ENCODE results near the gene PEX14. TPM values are rescaled to one million over a fixed set of nuclear protein-coding genes. Genes with fewer than 3 reads are reported as not detected.

PEX14 gene
- total and polyA plus RNA-seq, 2 donors (not counting 3 experiments of a cell fraction or from before 2014, with no cell fraction given), result 19.5 to 26.5 TPM

DNA sequence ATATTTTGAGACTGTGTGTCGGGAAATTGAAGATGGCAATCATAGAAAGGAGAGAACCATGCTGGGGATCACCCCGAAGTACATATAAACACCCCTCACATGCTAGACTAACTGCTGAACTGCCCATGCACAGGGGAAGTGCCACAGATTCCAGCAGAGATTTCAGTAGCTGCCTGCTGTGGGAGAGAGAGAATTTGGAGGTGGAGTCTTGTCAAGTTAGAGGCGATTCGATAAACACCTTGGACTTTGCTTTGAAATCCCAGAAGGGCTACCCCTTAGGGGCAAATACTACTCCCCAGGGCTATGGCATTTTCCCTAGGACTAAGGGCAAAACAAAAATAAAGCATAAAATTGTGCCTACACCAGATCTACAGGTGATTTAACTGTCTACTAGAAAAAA, 103.3 kb downstream of the PEX14 start:
- Histone ChIP-seq H4K20me1 (replicated peaks; ENCODE audit: control insufficient read depth, extremely low read depth, insufficient read depth, low read length) (no peaks in the 10 kb centered on the region), H2AFZ (ENCODE audit: low read depth, low read length) (no peak overlapping the region), H3K9me1 (replicated peaks; ENCODE audit: control insufficient read depth, extremely low read depth, insufficient read depth, low read length) (no peaks in the 10 kb centered on the region), H3K9me3 (replicated peaks; ENCODE audit: control insufficient read depth, insufficient read depth, low read length) (no peaks in the 10 kb centered on the region), H3K4me1 (ENCODE audit: control insufficient read depth, extremely low read depth, insufficient read depth, low read length) (peaks cover 11% of the 10 kb centered on the region), H3K27me3 (ENCODE audit: control insufficient read depth in 2 of 2, insufficient read depth in 2 of 2, low read length in 2 of 2) (no peaks in the 10 kb centered on the region), H3K4me2 (ENCODE audit: insufficient read depth, low read length) (no peak overlapping the region), H3K9ac (replicated peaks; ENCODE audit: extremely low read depth, insufficient read depth, low read length) (no peak overlapping the region), H3K79me2 (ENCODE audit: control insufficient read depth, insufficient read depth, low read length) (no peaks in the 10 kb centered on the region), H3K36me3 (ENCODE audit: control insufficient read depth in 2 of 2, extremely low read depth in 1 of 2, insufficient read depth in 2 of 2, low read length in 2 of 2) (no peaks in the 10 kb centered on the region), H3K27ac (ENCODE audit: insufficient read depth, low read depth, low read length) (no peak overlapping the region), H3K4me3 (replicated peaks in 1 of 3; ENCODE audit: insufficient read depth in 1 of 3, low read depth in 1 of 3, low read length in 3 of 3) (no peak overlapping the region)
- CTCF ChIA-PET, result no interaction called here
- FAIRE-seq (no peak), DNase-seq (ENCODE audit: low read depth, low spot score) (no peak)
- TF ChIP-seq GATA2 (IDR thresholded peaks at IDR 0.05; ENCODE audit: insufficient read depth, insufficient read length, low read depth, low read length) (no peak), FOS (IDR thresholded peaks at IDR 0.05; ENCODE audit: borderline replicate concordance, insufficient read depth, low read length) (no peak), JUN (IDR thresholded peaks at IDR 0.05; ENCODE audit: borderline replicate concordance, insufficient read depth, insufficient read length, low read depth) (no peak), POLR2A (IDR thresholded peaks at IDR 0.05; ENCODE audit: low read depth, low read length) (no peak), EZH2 (IDR thresholded peaks at IDR 0.05; ENCODE audit: borderline replicate concordance, low read depth, low read length, severe bottlenecking) (no peak), POLR2AphosphoS5 (IDR thresholded peaks at IDR 0.05; ENCODE audit: insufficient read depth, low read depth, low read length) (no peak), MYC (IDR thresholded peaks at IDR 0.05; ENCODE audit: low read depth, low read length) (no peak)
- TF ChIP-seq, protein P1, sequence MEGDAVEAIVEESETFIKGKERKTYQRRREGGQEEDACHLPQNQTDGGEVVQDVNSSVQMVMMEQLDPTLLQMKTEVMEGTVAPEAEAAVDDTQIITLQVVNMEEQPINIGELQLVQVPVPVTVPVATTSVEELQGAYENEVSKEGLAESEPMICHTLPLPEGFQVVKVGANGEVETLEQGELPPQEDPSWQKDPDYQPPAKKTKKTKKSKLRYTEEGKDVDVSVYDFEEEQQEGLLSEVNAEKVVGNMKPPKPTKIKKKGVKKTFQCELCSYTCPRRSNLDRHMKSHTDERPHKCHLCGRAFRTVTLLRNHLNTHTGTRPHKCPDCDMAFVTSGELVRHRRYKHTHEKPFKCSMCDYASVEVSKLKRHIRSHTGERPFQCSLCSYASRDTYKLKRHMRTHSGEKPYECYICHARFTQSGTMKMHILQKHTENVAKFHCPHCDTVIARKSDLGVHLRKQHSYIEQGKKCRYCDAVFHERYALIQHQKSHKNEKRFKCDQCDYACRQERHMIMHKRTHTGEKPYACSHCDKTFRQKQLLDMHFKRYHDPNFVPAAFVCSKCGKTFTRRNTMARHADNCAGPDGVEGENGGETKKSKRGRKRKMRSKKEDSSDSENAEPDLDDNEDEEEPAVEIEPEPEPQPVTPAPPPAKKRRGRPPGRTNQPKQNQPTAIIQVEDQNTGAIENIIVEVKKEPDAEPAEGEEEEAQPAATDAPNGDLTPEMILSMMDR (IDR thresholded peaks at IDR 0.05; ENCODE audit: extremely low read depth in 1 of 2, insufficient read depth in 1 of 2, low read depth in 1 of 2, low read length in 2 of 2), result no peak
- TF ChIP-seq, protein P2, sequence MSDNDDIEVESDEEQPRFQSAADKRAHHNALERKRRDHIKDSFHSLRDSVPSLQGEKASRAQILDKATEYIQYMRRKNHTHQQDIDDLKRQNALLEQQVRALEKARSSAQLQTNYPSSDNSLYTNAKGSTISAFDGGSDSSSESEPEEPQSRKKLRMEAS (IDR thresholded peaks at IDR 0.05; ENCODE audit: insufficient read depth, insufficient read length), result no peak
- intact Hi-C loops (cut with micrococcal nuclease) (no loop called here), dilution Hi-C loops (cut with MboI; ENCODE audit: extremely low pct_ligation_motif_present, low sequenced_read_pairs) (no loop called here)
- BruUV-seq (replicated peaks), result no TSS peak
- POLR2A ChIA-PET, result no interaction called here

All from endothelial cell of umbilical vein (primary cell).